Measurements from ENCODE around the gene TMC8.
"Not testable (repeated sequence)": the region's sequence is repeated elsewhere in the genome, so short reads cannot be mapped to it uniquely, and the experiment has no call there.

TMC8 gene

DNA sequence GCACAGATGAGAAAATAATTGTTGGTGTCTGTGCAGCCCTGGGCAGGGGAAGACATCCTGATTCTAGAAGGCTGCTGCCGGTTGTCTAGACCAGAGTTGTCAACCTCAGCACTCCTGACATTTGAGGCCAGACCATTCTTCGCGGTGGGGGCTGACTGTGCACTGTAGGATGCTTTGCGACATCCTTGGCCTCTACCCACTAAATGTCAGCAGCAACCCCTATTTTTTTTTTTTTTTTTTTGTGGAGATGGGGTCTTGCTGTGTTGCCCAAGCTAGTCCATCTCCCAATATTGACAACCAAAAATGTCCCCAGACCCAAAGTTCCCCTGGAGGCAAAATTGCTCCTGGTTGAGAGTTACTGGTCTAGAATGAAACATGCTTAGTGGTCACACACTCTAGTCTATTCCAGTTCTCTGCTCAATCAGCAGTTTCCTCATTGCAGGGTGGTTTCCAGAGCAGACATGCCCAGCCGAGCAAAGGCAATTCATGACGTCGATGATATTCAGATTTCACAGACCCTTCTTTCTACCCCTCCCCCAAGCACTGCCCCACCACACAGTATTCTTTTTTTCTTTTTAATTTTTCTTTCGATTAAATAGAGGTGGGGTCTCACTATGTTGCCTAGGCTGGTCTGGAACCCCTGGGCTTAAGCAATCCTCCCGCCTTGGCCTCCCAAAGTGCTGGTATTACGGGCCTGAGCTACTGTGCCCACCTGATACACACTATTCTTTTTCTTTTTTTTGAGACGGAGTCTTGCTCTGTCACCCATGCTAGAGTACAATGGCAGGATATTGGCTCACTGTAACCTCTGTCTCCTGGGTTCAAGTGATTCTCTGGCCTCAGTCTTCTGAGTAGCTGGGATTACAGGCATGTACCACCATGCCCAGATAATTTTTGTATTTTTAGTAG is 24.6 kb downstream of the TMC8 start:
- no peak for DNase-seq (ENCODE audit: low read depth in 2 of 2, low spot score in 1 of 2)

- no peak for DNase-seq (ENCODE audit: low read depth in 2 of 2, low spot score in 1 of 2)
Measured at GRCh38 chr17:78159575-78160158, 29.1 kb downstream of the TMC8 start.

DNA sequence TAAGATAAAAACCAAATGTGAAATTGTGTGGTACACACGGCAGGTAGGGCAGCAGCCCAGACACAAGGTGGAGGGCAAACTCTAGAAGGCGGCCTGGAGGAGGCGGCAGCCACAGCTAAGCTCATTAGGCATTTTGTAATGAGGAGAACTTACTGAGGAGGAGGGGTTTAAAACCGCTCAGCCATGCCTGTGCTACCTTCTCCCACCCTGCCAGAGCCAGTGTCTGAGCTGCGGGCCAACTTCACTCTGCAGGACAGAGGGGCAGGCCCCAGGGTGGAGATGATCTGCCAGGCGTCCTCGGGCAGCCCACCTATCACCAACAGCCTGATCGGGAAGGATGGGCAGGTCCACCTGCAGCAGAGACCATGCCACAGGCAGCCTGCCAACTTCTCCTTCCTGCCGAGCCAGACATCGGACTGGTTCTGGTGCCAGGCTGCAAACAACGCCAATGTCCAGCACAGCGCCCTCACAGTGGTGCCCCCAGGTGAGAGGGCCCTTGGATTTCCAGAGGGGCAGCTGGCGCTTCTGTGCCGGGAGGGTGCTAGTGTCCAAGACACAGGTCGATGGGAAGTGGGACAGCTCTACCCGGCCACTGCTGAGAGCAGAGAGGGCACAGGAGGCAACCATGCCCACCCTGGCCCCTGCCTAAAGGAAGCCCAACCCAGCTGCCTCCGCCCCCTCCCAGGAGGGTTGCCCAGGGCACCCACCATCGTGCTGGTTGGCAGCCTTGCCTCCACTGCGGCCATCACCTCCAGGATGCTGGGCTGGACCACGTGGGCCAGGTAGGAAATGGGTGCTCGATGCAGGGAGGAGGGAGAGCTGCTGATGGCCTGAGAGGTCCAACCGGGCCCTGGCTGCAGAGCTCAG is 33.5 kb downstream of the TMC8 start:
- no peak for DNase-seq (ENCODE audit: low read depth in 2 of 2, low spot score in 1 of 2)

- DNase-seq (ENCODE audit: low read depth in 2 of 2, low spot score in 1 of 2): no peak
Measured at GRCh38 chr17:78164748-78165607, 34.4 kb downstream of the TMC8 start.

GRCh38 chr17:78166416-78166815 is 35.8 kb downstream of the TMC8 start:
- DNase-seq (ENCODE audit: low read depth in 2 of 2, low spot score in 1 of 2): no peak

GRCh38 chr17:78168242-78168902 is 37.8 kb downstream of the TMC8 start, which contains the start of gene SYNGR2:
TSS of gene SYNGR2 (plus strand) at chr17:78168581. CDS start at chr17:78168617, 36 bp downstream.
- peak; percentile 66 to 73 for DNase-seq (ENCODE audit: low read depth in 2 of 2, low spot score in 1 of 2)

GRCh38 chr17:78168903-78169793 is 38.6 kb downstream of the TMC8 start:
- DNase-seq (ENCODE audit: low read depth in 2 of 2, low spot score in 1 of 2): peak in 1 of 2 donors; percentile 21

DNA sequence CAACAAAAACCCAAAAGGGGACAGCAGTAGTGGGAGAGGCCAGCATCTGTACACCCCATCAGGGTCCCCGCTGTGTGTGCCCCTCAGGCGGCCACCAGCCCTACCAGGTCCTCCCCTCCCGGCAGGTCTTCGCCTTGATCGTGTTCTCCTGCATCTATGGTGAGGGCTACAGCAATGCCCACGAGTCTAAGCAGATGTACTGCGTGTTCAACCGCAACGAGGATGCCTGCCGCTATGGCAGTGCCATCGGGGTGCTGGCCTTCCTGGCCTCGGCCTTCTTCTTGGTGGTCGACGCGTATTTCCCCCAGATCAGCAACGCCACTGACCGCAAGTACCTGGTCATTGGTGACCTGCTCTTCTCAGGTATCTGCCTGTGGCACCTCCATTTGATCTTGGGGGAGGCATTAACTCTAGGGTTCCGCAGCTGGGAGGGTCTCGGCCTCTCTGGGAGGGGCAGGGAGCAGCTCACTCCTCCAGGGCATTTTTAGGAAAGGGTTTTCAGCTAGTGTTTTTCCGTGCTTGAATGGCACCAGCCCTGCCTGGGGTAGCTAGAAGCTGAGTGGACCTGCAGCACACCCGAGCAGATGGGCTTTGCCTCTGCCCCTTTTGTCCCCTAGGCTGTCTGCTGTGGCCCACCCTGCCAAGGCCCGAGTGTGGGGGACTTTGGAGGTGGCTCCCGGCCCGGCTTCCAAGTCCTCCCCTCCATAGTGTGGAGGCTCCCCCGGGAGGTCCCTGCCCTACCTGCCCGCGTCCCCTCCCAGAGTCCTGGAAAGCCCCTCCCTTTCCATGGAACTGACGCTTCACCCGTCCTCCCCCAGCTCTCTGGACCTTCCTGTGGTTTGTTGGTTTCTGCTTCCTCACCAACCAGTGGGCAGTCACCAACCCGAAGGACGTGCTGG is 40.4 kb downstream of the TMC8 start:
- DNase-seq (ENCODE audit: low read depth in 2 of 2, low spot score in 1 of 2): no peak

DNA sequence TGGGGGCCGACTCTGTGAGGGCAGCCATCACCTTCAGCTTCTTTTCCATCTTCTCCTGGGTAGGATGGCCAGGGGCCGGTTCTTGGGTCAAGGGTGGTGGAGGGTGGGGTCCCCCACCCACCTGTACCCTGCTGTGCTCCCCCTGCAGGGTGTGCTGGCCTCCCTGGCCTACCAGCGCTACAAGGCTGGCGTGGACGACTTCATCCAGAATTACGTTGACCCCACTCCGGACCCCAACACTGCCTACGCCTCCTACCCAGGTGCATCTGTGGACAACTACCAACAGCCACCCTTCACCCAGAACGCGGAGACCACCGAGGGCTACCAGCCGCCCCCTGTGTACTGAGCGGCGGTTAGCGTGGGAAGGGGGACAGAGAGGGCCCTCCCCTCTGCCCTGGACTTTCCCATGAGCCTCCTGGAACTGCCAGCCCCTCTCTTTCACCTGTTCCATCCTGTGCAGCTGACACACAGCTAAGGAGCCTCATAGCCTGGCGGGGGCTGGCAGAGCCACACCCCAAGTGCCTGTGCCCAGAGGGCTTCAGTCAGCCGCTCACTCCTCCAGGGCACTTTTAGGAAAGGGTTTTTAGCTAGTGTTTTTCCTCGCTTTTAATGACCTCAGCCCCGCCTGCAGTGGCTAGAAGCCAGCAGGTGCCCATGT is 41.1 kb downstream of the TMC8 start:
- not testable (repeated sequence) for DNase-seq (ENCODE audit: low read depth in 2 of 2, low spot score in 1 of 2)

DNA sequence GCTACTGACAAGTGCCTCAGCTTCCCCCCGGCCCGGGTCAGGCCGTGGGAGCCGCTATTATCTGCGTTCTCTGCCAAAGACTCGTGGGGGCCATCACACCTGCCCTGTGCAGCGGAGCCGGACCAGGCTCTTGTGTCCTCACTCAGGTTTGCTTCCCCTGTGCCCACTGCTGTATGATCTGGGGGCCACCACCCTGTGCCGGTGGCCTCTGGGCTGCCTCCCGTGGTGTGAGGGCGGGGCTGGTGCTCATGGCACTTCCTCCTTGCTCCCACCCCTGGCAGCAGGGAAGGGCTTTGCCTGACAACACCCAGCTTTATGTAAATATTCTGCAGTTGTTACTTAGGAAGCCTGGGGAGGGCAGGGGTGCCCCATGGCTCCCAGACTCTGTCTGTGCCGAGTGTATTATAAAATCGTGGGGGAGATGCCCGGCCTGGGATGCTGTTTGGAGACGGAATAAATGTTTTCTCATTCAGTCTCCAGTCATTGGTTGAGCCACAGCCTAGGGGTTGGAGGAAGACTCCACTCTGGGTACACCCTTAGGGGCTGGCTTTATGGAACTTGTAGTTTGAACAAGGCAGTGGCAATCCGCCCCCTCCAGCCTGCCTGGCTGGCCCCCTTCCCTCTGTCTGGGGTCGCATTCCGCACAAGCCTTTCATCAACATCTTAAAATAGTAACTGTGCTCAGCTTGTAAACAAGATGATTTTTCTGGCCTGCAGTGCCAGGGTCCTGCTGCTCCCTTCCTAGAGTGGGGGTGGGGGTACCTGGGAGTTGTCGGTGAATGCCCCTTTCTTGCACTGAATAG is 41.9 kb downstream of the TMC8 start:
- DNase-seq (ENCODE audit: low read depth in 2 of 2, low spot score in 1 of 2): no peak

DNA sequence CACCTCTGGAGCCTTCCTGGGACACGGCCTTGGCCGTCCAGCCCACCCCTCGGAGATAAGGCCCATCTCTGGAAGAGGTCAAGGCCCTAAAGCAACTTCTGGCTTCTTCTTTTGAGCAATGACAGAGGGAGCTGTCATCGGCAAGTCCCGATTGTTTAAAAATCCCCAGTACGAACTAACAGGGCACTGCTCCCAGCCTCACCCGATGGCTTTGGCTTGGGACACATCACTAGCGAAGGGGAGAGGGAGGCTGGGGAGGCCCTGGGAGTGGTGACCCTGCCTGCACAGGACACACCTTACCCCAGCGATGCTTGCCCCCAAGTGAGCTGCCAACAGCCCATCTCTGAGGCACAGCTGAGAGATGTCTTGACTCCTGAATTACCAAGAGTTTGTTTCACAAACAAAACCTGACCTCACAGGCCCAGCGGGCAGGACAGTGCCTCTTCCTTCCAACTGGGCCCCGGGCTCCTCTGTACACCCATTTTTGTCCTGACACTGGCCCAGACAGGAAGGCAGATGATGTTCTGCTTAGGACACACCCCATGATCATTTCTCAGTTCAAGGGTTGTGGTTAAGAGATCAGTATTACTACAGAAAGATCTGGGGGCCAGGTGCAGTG is 42.6 kb downstream of the TMC8 start:
- DNase-seq (ENCODE audit: low read depth in 2 of 2, low spot score in 1 of 2): no peak

- no peak for DNase-seq (ENCODE audit: low read depth in 2 of 2, low spot score in 1 of 2)
Measured at GRCh38 chr17:78174346-78174869, 43.8 kb downstream of the TMC8 start.

- no peak for DNase-seq (ENCODE audit: low read depth in 2 of 2, low spot score in 1 of 2)
Measured at GRCh38 chr17:78174870-78175642, 44.5 kb downstream of the TMC8 start.

DNA sequence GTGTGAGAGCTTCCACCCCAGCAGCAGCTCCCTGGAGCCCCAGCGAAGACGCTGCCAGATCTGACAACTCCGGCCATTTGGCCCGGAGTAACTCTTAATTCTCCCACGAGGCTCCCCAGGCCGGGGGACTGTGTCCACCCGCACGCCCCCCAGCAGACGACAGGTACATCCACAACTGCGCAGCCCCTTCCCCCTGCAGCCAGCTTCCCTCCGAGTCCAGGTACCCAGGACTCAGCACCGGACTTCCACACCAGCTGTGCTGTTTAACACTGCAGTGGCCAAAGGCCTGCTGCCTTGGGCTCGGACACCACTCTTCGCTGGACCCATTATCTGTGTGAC is 45.0 kb downstream of the TMC8 start:
- no peak for DNase-seq (ENCODE audit: low read depth in 2 of 2, low spot score in 1 of 2)

DNA sequence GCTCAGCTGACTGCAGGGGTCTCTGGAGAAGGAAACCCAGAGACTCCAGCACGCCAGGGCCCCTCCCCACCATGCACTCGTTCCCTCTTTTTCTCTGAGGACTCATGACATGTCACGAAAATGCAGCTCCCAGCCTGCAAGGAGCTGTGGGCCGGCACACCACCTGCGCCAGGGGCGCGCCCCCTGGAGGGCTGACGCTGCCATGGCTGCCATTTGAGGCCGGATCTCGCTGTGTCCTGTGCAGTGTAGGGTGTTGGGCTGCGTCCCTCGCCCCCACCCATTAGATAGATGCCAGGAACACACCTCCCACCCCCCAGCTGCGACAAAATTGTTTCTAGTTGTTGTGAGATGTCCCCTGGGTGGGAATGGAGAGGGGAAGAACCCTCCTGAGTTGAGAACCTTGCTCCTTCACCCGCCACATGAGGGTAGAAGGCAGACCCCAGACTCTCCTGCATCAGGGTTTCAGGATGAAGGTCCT is 46.0 kb downstream of the TMC8 start:
- DNase-seq (ENCODE audit: low read depth in 2 of 2, low spot score in 1 of 2): peak; percentile 50 to 58
